NCI-H128 (cell line): ENCODE results near the gene OR5K2.

ENCODE experiments used
- DNase-seq: peaks from one replicate; lab custom pipeline; 2025; ENCODE audit not compliant: unreplicated experiment; lab: John Stamatoyannopoulos, UW

OR5K2 gene

GRCh38 chr3:98522544-98523281, 25.2 kb downstream of the OR5K2 start, which contains the start of gene CLDND1:
Gene CLDND1 (minus strand): TSS chr3:98522902. CDS start chr3:98521424, 1,478 bp downstream.
- peak; percentile 91 for DNase-seq

- DNase-seq: no peak
Observed at GRCh38 chr3:98525494-98525893, 28.0 kb downstream of the OR5K2 start.

DNA sequence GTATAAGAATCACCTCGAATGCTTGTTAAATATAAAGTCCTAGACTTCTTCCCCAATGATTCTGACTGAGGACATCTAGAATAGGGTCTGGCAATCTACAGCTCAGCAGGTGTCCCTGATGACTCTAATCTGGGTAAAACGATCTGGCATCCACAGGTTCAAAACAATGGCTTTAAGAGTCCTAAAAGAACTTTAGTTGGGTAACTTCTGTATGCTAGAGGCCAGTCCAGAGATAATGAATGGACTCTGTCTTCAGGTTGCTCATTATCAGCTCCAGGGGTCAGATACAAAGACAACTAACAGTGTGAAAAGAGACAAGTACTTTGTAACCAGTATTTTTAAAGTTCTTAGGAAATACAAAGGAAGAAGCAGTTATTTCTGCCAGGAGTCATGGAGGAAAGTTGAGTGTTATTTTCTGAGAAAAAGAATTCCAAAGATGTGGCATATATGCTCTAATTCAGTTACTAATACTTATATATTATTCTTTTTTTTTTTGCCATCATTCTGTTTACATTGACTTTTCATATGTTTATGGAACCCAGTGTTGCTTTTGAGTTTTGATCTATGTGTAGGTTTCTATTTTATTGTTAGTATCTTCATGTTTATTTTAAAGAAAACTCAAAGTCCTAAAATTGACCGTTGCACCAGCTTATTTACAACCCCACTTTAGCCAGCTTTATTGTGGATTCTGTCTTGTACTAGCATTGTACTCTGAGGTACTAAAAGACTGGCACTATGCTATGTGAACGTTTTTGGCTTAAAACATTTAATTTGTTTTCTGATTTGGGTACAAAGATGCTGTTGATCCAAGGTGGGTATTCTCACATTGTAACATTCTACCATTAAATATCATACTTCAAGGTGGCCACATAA, 31.2 kb downstream of the OR5K2 start:
- DNase-seq: no peak

GRCh38 chr3:98529856-98530459, 32.5 kb downstream of the OR5K2 start:
- no peak for DNase-seq

DNA sequence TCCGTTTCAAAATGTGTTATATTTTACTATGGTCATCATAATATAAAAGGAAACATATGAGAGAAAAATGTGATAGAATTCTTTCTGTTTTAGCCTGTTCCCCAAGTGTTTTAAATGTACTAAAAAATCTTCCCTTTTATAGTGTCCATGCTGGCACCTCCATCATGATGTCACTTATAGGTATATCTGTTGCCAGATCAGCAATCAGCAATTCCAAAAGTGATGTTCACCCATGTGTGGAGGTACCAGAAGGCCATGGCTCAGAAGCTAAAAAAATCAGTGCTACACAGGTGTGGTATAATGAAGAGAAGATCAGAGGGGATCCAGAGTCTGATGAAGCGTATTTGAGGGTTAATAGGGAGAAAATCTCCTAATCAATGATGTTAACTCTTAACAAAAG, 33.2 kb downstream of the OR5K2 start:
- no peak for DNase-seq

DNA sequence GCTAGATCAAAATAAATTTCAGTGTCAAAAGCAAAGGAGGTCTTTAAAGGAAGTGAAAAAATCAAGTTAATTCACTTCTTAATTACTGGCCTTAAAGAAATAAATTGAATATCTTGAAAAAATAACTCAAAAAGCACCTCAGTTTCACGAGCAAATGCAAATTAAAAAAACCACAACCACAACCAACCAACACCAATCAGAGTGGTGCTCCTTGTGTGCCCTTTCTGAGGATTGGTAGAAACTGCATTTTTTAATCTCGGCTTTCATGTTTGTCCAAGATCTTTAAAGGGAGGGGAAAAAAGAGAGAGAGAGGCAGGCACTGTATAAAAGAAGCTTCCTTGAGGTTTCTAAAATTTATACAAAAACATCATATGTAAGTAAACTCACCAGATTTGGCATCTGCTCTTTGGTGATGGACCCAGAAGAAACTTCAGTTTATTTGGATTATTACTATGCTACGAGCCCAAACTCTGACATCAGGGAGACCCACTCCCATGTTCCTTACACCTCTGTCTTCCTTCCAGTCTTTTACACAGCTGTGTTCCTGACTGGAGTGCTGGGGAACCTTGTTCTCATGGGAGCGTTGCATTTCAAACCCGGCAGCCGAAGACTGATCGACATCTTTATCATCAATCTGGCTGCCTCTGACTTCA, 34.3 kb downstream of the OR5K2 start, which contains the start of gene GPR15:
Gene GPR15, plus strand, starts transcription at position 357 of the 653 bp plus-strand sequence. Its CDS starts 56 bp downstream, at position 413.
- DNase-seq: no peak

DNA sequence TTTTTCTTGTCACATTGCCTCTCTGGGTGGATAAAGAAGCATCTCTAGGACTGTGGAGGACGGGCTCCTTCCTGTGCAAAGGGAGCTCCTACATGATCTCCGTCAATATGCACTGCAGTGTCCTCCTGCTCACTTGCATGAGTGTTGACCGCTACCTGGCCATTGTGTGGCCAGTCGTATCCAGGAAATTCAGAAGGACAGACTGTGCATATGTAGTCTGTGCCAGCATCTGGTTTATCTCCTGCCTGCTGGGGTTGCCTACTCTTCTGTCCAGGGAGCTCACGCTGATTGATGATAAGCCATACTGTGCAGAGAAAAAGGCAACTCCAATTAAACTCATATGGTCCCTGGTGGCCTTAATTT, 34.8 kb downstream of the OR5K2 start:
- DNase-seq: no peak

DNA sequence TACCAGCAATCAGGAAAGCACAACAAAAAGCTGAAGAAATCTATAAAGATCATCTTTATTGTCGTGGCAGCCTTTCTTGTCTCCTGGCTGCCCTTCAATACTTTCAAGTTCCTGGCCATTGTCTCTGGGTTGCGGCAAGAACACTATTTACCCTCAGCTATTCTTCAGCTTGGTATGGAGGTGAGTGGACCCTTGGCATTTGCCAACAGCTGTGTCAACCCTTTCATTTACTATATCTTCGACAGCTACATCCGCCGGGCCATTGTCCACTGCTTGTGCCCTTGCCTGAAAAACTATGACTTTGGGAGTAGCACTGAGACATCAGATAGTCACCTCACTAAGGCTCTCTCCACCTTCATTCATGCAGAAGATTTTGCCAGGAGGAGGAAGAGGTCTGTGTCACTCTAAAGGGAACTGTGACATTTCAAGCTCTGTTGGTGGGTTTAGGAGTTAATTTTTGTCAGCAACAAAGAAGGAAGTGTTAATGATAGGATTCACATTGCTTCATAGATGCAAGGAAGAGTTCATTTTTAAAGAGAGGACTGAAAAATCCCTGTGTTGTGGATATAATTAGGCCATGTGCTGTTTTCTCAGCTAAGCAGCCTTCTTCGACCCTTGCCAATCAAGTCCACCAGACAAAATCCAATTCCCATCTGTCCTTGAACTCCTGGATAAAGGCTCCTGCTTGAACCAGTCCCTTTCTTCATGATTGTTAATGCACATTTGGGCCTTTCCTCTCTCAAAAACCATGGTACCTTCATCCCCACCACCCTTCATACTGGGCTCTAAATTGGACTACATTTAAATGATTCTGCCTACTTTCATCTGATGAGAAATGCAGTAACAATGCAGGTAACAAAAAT, 35.5 kb downstream of the OR5K2 start:
- no peak for DNase-seq

DNA sequence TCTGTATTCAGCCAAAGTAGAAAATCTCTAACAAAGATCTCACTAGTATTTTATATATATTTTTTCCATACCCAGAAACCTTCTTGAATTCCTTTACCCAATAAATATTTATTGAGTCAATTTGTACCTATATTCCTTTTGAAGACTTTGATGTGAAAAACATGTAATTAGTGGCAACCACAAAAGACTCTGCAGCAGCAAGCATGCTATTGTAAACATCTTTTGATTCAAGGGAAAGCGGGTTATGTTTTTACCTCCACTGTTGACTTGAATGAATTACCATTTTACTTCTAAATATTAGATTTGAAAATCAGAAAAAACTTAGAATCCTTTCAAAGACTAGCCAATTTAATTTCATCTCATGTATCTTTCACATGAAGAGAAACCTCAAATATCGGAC, 36.7 kb downstream of the OR5K2 start:
- no peak for DNase-seq

GRCh38 chr3:98534734-98535133, 37.3 kb downstream of the OR5K2 start:
- no peak for DNase-seq

GRCh38 chr3:98536456-98537017, 39.1 kb downstream of the OR5K2 start:
- no peak for DNase-seq

GRCh38 chr3:98540346-98540745, 42.9 kb downstream of the OR5K2 start:
- no peak for DNase-seq

DNA sequence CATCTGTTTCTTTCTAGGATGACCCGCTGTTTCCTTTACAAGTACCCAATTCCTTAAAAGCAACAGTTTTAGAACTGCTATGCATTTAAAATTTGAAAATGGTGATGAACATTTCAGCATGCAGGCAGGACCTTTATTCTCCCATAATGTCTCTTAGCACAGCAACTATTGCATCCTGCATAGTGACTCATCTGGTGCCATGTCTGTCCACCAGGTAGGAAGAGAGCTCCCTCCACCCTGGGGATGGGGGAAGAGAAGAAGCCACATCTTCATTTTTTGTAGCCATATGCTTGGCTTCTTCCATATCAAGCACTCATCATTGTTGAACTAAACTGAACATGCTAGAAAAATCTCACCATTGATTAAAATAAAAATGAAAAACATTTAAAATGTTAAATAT, 44.2 kb downstream of the OR5K2 start:
- DNase-seq: no peak

GRCh38 chr3:98542623-98543022, 45.1 kb downstream of the OR5K2 start:
- no peak for DNase-seq

GRCh38 chr3:98545940-98546339, 48.5 kb downstream of the OR5K2 start:
- no peak for DNase-seq
